Activated CD4-positive, CD25-positive, alpha-beta regulatory T cell treated with anti-CD3 and anti-CD28 coated beads, Interleukin-2, amount 50 U/mL, for 16 hours (primary cell): ENCODE data around the gene TYRO3.

Experiments
- DNase-seq: peaks from one replicate; pipeline ENCODE4 v3.0.0-alpha.2; 2020; ENCODE audit warnings: low read depth, low spot score

The TYRO3 gene

GRCh38 chr15:41558400-41559238 is at the start of gene TYRO3:
Gene TYRO3, plus strand, starts transcription at chr15:41559212. Its CDS starts 46 bp downstream, at chr15:41559258.
- DNase-seq: peak; percentile 38

GRCh38 chr15:41510728-41511127 is 48.3 kb upstream of the TYRO3 start:
- DNase-seq: no peak

DNA sequence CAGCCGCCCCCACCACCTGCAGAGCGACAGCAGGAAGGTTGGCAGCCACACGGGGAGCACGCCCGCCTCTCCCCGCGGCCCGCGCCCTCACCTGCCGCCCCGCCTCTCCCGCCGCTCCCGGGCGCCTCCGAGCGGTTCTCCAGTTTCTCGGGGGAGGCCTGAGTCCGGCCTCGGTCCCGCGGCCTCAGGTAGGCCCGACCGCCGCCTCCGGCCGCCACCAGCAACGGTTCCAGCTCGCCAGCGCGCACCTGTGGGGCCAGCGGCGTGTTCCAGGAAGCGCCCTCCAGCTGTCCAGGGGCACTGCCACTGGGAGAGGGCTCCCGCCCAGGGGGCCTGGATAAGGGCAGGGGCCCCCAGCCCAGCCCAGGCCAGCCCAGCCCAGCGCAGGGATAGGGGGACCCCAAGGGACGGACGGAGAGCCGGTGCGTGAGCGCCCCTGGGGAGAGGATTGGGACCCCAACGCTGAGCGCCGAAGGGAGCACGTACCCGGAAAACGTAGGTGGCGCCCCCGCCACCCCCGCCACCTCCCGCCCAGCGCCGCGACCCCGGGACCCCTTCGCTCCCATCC is 47.6 kb upstream of the TYRO3 start:
- no peak for DNase-seq

DNA sequence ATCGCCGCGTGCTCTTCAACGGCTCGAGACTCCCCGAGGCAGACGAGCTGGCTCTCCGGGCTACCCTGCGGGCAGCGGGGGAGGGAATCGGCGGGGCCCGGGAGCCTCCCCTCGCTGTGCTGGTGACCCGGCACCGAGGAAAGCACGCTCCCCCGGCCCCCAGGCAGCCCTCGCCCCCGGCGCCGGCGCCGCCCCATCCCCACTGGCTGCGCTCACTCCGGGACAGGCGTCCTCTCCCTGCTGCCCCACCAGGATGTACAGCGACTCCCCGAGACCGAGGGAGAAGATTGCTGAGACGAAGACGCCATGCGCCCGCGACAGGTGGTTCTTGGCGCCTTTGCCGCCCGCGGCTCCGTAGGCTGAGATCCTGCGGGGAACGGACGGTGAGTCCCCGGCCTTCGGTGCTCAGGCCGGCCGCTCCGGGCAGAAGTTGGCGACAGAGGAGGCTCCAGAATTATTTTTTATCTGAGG is 47.1 kb upstream of the TYRO3 start:
- no peak for DNase-seq

GRCh38 chr15:41512512-41512939 is 46.5 kb upstream of the TYRO3 start:
- no peak for DNase-seq

GRCh38 chr15:41512940-41513505 is 46.0 kb upstream of the TYRO3 start:
- no peak for DNase-seq

- DNase-seq: no peak
These were observed 45.3 kb upstream of the TYRO3 start, which contains the start of gene LTK for GRCh38 chr15:41513506-41514227. Gene LTK, minus strand, starts transcription at chr15:41513827. Its CDS starts 118 bp downstream, at chr15:41513709.

GRCh38 chr15:41517895-41518449 is 41.0 kb upstream of the TYRO3 start:
- no peak for DNase-seq

- DNase-seq: no peak
These were observed 38.4 kb upstream of the TYRO3 start for GRCh38 chr15:41520636-41521035.

GRCh38 chr15:41521614-41522013 is 37.4 kb upstream of the TYRO3 start:
- DNase-seq: no peak

DNA sequence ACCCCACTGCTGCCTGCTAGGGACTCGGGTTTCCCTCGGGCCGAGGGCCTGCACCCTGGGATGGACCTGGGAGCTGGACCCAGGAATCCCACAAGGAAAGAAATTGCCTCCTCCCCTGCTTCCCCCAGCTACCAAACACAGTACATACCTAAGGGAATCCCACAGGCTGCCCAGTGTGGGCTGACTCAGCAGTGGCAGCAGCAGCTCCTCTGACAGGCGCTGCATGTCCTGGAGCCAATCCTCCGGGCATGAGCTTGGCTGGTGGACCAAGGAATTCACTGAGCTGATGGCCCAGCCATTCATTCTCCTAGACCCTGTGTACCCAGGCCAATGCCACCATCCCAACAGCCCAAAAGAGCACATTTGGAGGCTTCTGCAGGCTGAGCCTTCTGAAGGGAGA is 35.9 kb upstream of the TYRO3 start:
- DNase-seq: no peak

GRCh38 chr15:41530363-41530956 is 28.6 kb upstream of the TYRO3 start:
- no peak for DNase-seq

- no peak for DNase-seq
These were observed 23.5 kb upstream of the TYRO3 start for GRCh38 chr15:41535544-41535943.

- no peak for DNase-seq
These were observed 22.1 kb upstream of the TYRO3 start for GRCh38 chr15:41536866-41537265.

GRCh38 chr15:41543521-41543870 is 15.5 kb upstream of the TYRO3 start:
- no peak for DNase-seq

GRCh38 chr15:41544650-41545015 is 14.4 kb upstream of the TYRO3 start:
- DNase-seq: no peak

- DNase-seq: no peak
These were observed 13.8 kb upstream of the TYRO3 start for GRCh38 chr15:41545218-41545617.

DNA sequence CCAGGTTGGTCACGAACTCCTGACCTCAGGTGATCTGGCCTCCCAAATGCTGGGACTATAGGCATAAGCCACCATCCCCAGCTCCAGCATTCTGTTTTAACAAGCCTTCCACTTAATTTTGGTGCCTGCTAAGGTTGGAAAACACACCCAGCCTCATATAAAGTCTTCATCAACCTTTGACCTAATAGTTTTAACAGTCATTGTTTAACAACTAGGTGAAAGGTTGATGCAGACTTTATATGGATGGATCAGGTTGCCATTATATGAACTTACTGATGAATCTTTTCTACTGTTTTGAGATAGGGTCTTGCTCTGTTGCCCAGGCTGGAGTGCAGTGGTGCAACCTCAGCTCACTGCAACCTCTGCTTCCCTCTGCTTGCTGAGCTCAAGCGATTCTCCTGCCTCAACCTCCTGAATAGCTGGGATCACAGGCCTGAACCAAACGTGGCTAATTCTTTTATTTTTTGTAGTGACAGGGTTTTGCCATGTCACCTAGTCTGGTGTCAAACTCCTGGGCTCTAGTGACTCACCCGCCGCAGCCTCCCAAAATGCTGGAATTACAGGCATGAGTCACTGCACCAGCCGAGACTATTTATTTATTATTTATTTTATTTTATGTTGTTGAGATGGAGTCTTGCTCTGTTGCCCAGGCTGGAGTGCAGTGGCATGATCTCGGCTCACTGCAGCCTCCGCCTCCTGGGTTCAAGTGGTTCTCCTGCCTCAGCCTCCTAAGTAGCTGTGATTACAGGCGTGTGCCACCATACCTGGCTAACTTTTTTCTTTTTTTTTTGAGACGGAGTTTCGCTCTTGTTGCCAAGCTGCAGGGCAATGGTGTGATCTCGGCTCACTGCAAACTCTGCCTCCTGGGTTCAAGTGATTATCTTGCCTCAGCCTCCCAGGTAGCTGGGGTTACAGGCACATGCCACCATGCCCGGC is 11.9 kb upstream of the TYRO3 start:
- no peak for DNase-seq

- no peak for DNase-seq
These were observed 8.8 kb upstream of the TYRO3 start for GRCh38 chr15:41550066-41550775.

DNA sequence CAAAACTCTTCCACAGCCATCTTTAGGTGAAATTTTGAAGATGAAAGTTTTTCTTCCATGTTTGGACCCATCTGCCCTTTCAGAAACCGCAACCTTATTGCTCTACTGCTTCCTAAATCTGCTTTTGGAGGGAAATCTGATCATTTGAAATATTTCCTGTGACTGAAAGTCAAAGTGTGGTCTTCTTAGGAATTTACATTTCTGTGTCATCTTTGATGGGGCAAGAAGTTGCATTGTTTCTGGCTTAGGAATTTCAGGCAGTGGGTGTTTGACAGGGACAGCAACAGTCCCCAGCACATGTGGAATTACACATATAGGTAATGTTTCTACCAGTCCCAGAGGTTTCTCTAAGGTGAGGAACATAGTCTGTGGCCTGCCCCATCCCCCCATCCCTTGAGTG is 5.3 kb upstream of the TYRO3 start:
- no peak for DNase-seq
